Lower leg skin (tissue), 3 donors: ENCODE results near the gene GNB1.

Experiments used
- POLR2A ChIP-seq, 2 donors: fragments of 450-650 bp; IDR thresholded peaks; one replicate each; pipeline ENCODE4 v1.6.1; 2016 to 2017; ENCODE audit warnings: antibody characterized with exemption in 2 of 2, mild to moderate bottlenecking in 1 of 2, moderate library complexity in 1 of 2
- TF ChIP-seq, protein P1 (sequence below), 3 donors: fragments of 450-650 bp; IDR thresholded peaks; one replicate each; pipeline ENCODE4 v1.5.1; 2016; ENCODE audit warnings: antibody characterized with exemption in 3 of 3, mild to moderate bottlenecking in 3 of 3, moderate library complexity in 2 of 3

DNA sequence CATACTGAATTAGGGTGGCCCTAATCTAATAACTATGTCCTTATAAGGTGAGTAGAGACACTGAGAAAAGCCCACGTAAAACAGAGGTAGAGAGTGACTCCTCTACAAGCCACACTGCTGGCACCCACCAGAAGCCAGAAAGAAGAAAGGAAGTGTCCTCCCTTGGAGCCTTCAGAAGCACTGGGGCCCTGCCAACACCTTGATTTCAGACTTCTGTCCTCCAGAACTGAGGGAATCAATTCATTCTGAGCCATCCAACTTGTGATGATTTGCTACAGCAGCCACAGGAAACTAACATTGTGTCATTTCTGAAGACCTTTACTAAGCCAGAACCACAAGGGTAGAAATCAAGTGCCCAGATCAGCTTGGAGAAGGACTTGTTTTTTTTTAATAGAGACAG is 15.0 kb downstream of the GNB1 start:
- TF ChIP-seq, protein P1, sequence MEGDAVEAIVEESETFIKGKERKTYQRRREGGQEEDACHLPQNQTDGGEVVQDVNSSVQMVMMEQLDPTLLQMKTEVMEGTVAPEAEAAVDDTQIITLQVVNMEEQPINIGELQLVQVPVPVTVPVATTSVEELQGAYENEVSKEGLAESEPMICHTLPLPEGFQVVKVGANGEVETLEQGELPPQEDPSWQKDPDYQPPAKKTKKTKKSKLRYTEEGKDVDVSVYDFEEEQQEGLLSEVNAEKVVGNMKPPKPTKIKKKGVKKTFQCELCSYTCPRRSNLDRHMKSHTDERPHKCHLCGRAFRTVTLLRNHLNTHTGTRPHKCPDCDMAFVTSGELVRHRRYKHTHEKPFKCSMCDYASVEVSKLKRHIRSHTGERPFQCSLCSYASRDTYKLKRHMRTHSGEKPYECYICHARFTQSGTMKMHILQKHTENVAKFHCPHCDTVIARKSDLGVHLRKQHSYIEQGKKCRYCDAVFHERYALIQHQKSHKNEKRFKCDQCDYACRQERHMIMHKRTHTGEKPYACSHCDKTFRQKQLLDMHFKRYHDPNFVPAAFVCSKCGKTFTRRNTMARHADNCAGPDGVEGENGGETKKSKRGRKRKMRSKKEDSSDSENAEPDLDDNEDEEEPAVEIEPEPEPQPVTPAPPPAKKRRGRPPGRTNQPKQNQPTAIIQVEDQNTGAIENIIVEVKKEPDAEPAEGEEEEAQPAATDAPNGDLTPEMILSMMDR (IDR thresholded peaks at IDR 0.05) = no peak
- no peak for TF ChIP-seq POLR2A (IDR thresholded peaks at IDR 0.05)
